IMR-90 (cell line): ENCODE measurements around the gene NEUROD2. TPM values are rescaled to one million over a fixed set of nuclear protein-coding genes. Genes with fewer than 3 reads are reported as not detected.

Experiments
- ATAC-seq: fragments of 200-7000 bp; cut with Tn5 transposase; 2 replicates; pipeline ENCODE4 v1.9.1; 2020; ENCODE audit warnings: low read depth, mild to moderate bottlenecking, moderate library complexity
- BruUV-seq: library from RNA; stranded (reverse); fragments of 400-500 nt; replicated peaks from 2 replicates; lab custom pipeline; 2021; lab: Mats Ljungman, UMichigan
- CTCF ChIA-PET: fragments of 300-600 bp; formaldehyde crosslinking; extraction: SDS; loops from one replicate; lab custom pipeline; 2021; ENCODE audit warnings: antibody characterized with exemption; lab: Yijun Ruan, JAX
- POLR2A ChIA-PET: fragments of 300-600 bp; sonication (Branson Sonifier 250); formaldehyde crosslinking; loops from one replicate; lab custom pipeline; 2022; ENCODE audit warnings: antibody characterized with exemption; ENCODE audit not compliant: unreplicated experiment; lab: Charles Lee
- DNase-seq: peaks from one replicate; pipeline ENCODE4 v3.0.0; 2013
- H2AFZ ChIP-seq: replicated peaks from 2 replicates; pipeline ENCODE3; 2013; ENCODE audit warnings: low read length, mild to moderate bottlenecking; ENCODE audit not compliant: poor library complexity
- H2AK5ac ChIP-seq: 2 replicates; pipeline ENCODE4 v1.6.1; 2013; ENCODE audit warnings: low read depth, low read length, inconsistent platforms
- H2AK9ac ChIP-seq: replicated peaks from 2 replicates; pipeline ENCODE3; 2013; ENCODE audit warnings: mild to moderate bottlenecking, low read depth, low read length, moderate library complexity; ENCODE audit not compliant: poor library complexity
- H2BK120ac ChIP-seq: 2 replicates; pipeline ENCODE4 v1.6.1; 2013; ENCODE audit warnings: low read depth, low read length, inconsistent platforms
- H2BK15ac ChIP-seq: 3 replicates; pipeline ENCODE4 v1.6.1; 2013; ENCODE audit warnings: low read depth, low read length, inconsistent platforms
- H2BK20ac ChIP-seq: 2 replicates; pipeline ENCODE4 v1.6.1; 2013; ENCODE audit warnings: low read depth, mild to moderate bottlenecking, inconsistent platforms, low read length, moderate library complexity
- H2BK5ac ChIP-seq: 2 replicates; pipeline ENCODE4 v1.6.1; 2013; ENCODE audit warnings: mild to moderate bottlenecking, low read depth, low read length, inconsistent platforms; ENCODE audit not compliant: poor library complexity, severe bottlenecking
- H3K14ac ChIP-seq: replicated peaks from 2 replicates; pipeline ENCODE4 v1.6.1; 2013; ENCODE audit warnings: low read depth, low read length, inconsistent platforms
- H3K18ac ChIP-seq: 2 replicates; pipeline ENCODE4 v1.6.1; 2013; ENCODE audit warnings: low read depth, low read length, control low read depth
- H3K23ac ChIP-seq: 2 replicates; pipeline ENCODE4 v1.6.1; 2013; ENCODE audit warnings: low read depth, low read length, inconsistent platforms
- H3K27ac ChIP-seq: 2 replicates; pipeline ENCODE4 v1.5.1; 2013; ENCODE audit warnings: mild to moderate bottlenecking, control low read depth, low read length; ENCODE audit not compliant: insufficient read depth
- H3K27me3 ChIP-seq: 2 replicates; pipeline ENCODE4 v1.6.1; 2013; ENCODE audit warnings: low read length; ENCODE audit not compliant: control insufficient read depth, insufficient read depth
- H3K36me3 ChIP-seq: 2 replicates; pipeline ENCODE4 v1.6.1; 2013; ENCODE audit warnings: low read length, mixed read lengths; ENCODE audit not compliant: control insufficient read depth, insufficient read depth
- H3K4ac ChIP-seq: 2 replicates; pipeline ENCODE4 v1.6.1; 2013; ENCODE audit warnings: low read depth, low read length, inconsistent platforms
- H3K4me1 ChIP-seq: 2 replicates; pipeline ENCODE4 v1.6.1; 2013; ENCODE audit warnings: low read length, mixed read lengths; ENCODE audit not compliant: control insufficient read depth, insufficient read depth
- H3K4me2 ChIP-seq: 2 replicates; pipeline ENCODE4 v1.6.1; 2013; ENCODE audit warnings: low read depth, mild to moderate bottlenecking, control low read depth, low read length, moderate library complexity
- H3K4me3 ChIP-seq: 2 replicates; pipeline ENCODE4 v1.5.1; 2013; ENCODE audit warnings: low read depth, mild to moderate bottlenecking, control low read depth, low read length, moderate library complexity; ENCODE audit not compliant: insufficient read depth
- H3K56ac ChIP-seq: 2 replicates; pipeline ENCODE4 v1.6.1; 2013; ENCODE audit warnings: low read length, inconsistent platforms; ENCODE audit not compliant: insufficient read depth; ENCODE audit errors: extremely low read depth
- H3K79me1 ChIP-seq, 2 experiments: 2 replicates each; pipeline ENCODE4 v1.6.1; 2013; ENCODE audit warnings: low read length in 2 of 2, inconsistent platforms in 1 of 2, low read depth in 1 of 2
- H3K9ac ChIP-seq: 2 replicates; pipeline ENCODE4 v1.6.1; 2013; ENCODE audit warnings: low read depth, low read length, control low read depth
- H3K9me1 ChIP-seq: 2 replicates; pipeline ENCODE4 v1.6.1; 2013; ENCODE audit warnings: low read length, inconsistent platforms; ENCODE audit not compliant: insufficient read depth
- H3K9me3 ChIP-seq: 2 replicates; pipeline ENCODE4 v1.6.1; 2013; ENCODE audit warnings: low read length; ENCODE audit not compliant: control insufficient read depth, insufficient read depth
- H4K20me1 ChIP-seq: 2 replicates; pipeline ENCODE4 v1.6.1; 2013; ENCODE audit warnings: low read length, inconsistent platforms; ENCODE audit not compliant: insufficient read depth
- H4K5ac ChIP-seq: 2 replicates; pipeline ENCODE4 v1.6.1; 2013; ENCODE audit warnings: mild to moderate bottlenecking, low read depth, low read length, control low read depth
- H4K8ac ChIP-seq, 2 experiments: 2 replicates each; pipeline ENCODE4 v1.6.1; 2013; ENCODE audit warnings: low read depth in 2 of 2, low read length in 2 of 2, control low read depth in 1 of 2, inconsistent platforms in 1 of 2
- H4K91ac ChIP-seq: 2 replicates; pipeline ENCODE4 v1.6.1; 2013; ENCODE audit warnings: low read depth, low read length, inconsistent platforms; ENCODE audit not compliant: insufficient read depth
- NFE2L2 ChIP-seq: fragments of 150-350 bp; IDR thresholded peaks from 2 replicates; pipeline ENCODE4 v1.6.1; 2016; ENCODE audit warnings: low read depth, mild to moderate bottlenecking, low read length
- POLR2A ChIP-seq: IDR thresholded peaks from 2 replicates; pipeline ENCODE4 v1.6.1; 2012; ENCODE audit warnings: mild to moderate bottlenecking, low read depth, low read length
- WGBS, 2 experiments: methylation state at CpG; one replicate each; pipeline versions ENCODE4 v1.1.5 to v1.1.7; 2013; ENCODE audit warnings: missing lambda C conversion rate in 2 of 2; ENCODE audit not compliant: insufficient read length in 1 of 2; ENCODE audit errors: extremely low coverage in 2 of 2; 5-methylcytosine and 5-hydroxymethylcytosine counted together
- dilution Hi-C: fragments of 300-500 bp; cut with HindIII; formaldehyde crosslinking; loops from one replicate; pipeline ENCODE4 v1.14.3; 2018; ENCODE audit warnings: low sequenced_read_pairs; ENCODE audit not compliant: unreplicated experiment
- in situ Hi-C: fragments of 300-500 bp; cut with MboI; formaldehyde crosslinking; loops from 3 replicates; pipeline ENCODE4 v1.14.3; 2019; ENCODE audit warnings: low sequenced_read_pairs, inconsistent platforms, mixed read lengths
- intact Hi-C: fragments of 100-400 bp; cut with micrococcal nuclease; formaldehyde crosslinking; loops from 2 replicates; pipeline ENCODE4 v1.10.0; 2022
- polyA plus RNA-seq, 3 experiments: library from polyadenylated mRNA; depleted of rRNA; stranded (reverse); fragments of >200 nt; gene quantifications; 2 replicates each; pipeline ENCODE4 v1.2.3, GENCODE V29; 2012; ENCODE audit warnings: low replicate concordance in 1 of 3
- total RNA-seq: library from RNA; depleted of rRNA; stranded (reverse); fragments of >200 nt; gene quantifications from 2 replicates; pipeline ENCODE4 v1.2.3, GENCODE V29; 2012

NEUROD2 gene
- total and polyA plus RNA-seq, 2 of the 4 experiments (the other 2 are of a cell fraction), result not detected

DNA sequence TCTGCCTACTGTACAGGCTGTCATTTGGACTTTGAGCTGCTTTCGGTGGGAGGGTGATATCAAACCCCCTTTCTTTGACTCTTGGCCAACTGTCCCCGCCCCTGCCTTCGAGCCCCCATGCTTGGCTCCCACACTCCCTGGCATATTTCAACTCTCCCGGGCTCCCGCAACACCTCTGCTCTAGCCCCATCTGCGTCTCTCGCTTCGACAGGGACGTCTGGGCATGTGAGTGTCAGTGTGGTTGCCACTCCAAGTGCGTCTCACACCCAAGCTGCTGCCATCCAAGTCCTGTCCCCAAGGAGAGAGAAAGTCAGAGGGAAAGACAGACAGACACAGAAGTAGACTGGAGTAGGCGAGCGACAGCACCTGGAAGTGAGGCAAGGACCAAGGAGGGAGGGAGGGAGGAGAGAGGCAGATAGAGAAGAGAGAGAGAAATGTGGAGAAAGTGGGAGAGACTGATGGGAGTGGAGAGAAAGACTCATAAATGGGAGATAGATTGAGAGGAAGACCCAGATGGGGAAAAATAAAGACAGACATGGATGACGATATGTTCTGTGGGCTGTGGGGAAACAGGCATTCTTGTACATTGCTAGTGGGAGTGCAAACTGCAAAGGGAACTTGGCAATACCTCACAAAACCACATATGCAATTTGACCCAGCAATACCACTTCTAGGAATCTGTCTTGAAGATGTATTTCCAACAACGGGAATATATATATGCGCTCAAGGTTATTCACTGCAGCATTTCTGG, 41.1 kb upstream of the NEUROD2 start:
- intact Hi-C loops (no loop called here), in situ Hi-C loops (no loop called here), dilution Hi-C loops (no loop called here)
- Histone ChIP-seq H2BK20ac (no peak overlapping the region), H3K4me2 (no peak overlapping the region; the same call in 1 of the 2 replicates), H4K91ac (no peak overlapping the region), H3K4ac (no peak overlapping the region), H3K9me1 (peaks cover 10% of the 10 kb centered on the region), H3K9ac (no peak overlapping the region), H4K20me1 (peaks cover 44% of the 10 kb centered on the region), H3K79me1 (peaks cover 26 to 59% of the 10 kb centered on the region in 2 experiments), H3K4me3 (no peak overlapping the region), H2AK5ac (no peak overlapping the region), H3K23ac (no peak overlapping the region), H3K56ac (no peak overlapping the region), H2BK5ac (no peak overlapping the region), H3K27ac (no peak overlapping the region), H2AK9ac (peak overlapping the region; percentile 15), H3K36me3 (peaks cover 4% of the 10 kb centered on the region; the same call in 1 of the 2 replicates), H2BK15ac (no peak overlapping the region), H3K18ac (no peak overlapping the region), H4K5ac (no peak overlapping the region; the same call in 1 of the 2 replicates), H2AFZ (no peak overlapping the region), H3K27me3 (no peaks in the 10 kb centered on the region), H3K9me3 (no peaks in the 10 kb centered on the region), H3K14ac (no peak overlapping the region), H3K4me1 (peaks cover 3% of the 10 kb centered on the region; the same call in 1 of the 2 replicates), H2BK120ac (no peak overlapping the region), H4K8ac (no peak overlapping the region)
- TF ChIP-seq NFE2L2 (no peak), POLR2A (no peak)
- CTCF ChIA-PET, result no interaction called here
- POLR2A ChIA-PET, result no interaction called here
- peak; percentile 54 for ATAC-seq
- BruUV-seq, result no TSS peak
- DNase-seq, result peak; percentile 76
- 93% methylated on average over 3 of the region's 15 CpGs; no CpG with 5 or more reads in 1 of the 2 experiments for WGBS, 2 experiments
